Cardiac muscle cell (in vitro differentiated cells and primary cell): ENCODE results near the gene CALCR. TPM values are rescaled to one million over a fixed set of nuclear protein-coding genes. Genes with fewer than 3 reads are reported as not detected.
"Not testable (repeated sequence)": the region's sequence is repeated elsewhere in the genome, so short reads cannot be mapped to it uniquely, and the experiment has no call there.

Experiments used
- DNase-seq, 2 donors: peaks; one replicate each; pipeline versions ENCODE4 v3.0.0 to v3.0.0-alpha.2; 2010 to 2017; ENCODE audit warnings: low read depth in 1 of 2, low spot score in 1 of 2
- H3K27ac ChIP-seq: fragments of 200-600 bp; sonication (generic); 2 replicates; pipeline ENCODE4 v1.5.1; 2016
- H3K27me3 ChIP-seq: fragments of 200-600 bp; sonication (generic); 2 replicates; pipeline ENCODE4 v1.6.0; 2016; ENCODE audit warnings: control low read depth
- H3K36me3 ChIP-seq: fragments of 200-600 bp; sonication (generic); 2 replicates; pipeline ENCODE4 v1.5.1; 2016; ENCODE audit warnings: control low read depth
- H3K4me1 ChIP-seq: fragments of 200-600 bp; sonication (generic); 2 replicates; pipeline ENCODE4 v1.8.1; 2017; ENCODE audit warnings: low read depth, mild to moderate bottlenecking, mixed run types
- H3K4me3 ChIP-seq: fragments of 200-600 bp; sonication (generic); 2 replicates; pipeline ENCODE4 v1.5.1; 2016; ENCODE audit warnings: mild to moderate bottlenecking
- H3K9me3 ChIP-seq: fragments of 200-600 bp; sonication (generic); 2 replicates; pipeline ENCODE4 v1.5.1; 2017; ENCODE audit warnings: low read depth, mild to moderate bottlenecking, control low read depth
- polyA plus RNA-seq: library from polyadenylated mRNA; unstranded; fragments of >200 nt; fragmentation: Nextera tagmentation; extraction: Ambion mirVana; gene quantifications from 2 replicates; pipeline ENCODE4 v1.2.1, GENCODE V29; 2016
- total RNA-seq: library from RNA; depleted of rRNA; stranded (reverse); fragments of >200 nt; gene quantifications from 2 replicates; pipeline ENCODE4 v1.2.3, GENCODE V29; 2016
- TF ChIP-seq, protein P1 (sequence below): IDR thresholded peaks from 2 replicates; pipeline ENCODE4 v1.5.1; 2012; ENCODE audit warnings: low read depth, mild to moderate bottlenecking, low read length

Gene CALCR
- total and polyA plus RNA-seq, 2 experiments from 2014 or later: not detected

DNA sequence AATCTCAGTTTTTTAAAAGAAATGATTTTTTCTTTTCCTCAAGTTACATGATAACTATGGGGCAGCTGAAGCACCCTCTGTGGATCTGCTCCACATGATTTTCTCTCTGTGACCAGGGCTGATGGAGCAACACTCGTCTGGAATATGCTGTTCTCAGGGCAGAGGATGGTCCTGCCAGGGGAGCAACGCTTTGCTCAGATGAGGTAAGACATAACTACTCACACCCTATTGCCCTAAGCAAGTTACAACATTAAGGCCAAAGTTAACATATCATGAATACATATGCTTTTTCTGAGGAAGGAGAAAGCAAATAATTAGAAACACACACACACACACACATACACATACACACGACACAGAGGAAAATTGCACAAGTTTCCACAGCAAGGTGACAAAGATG, 71.4 kb downstream of the CALCR start:
- Histone ChIP-seq H3K27ac (no peak overlapping the region), H3K4me3 (no peak overlapping the region), H3K36me3 (no peaks in the 10 kb centered on the region), H3K4me1 (no peaks in the 10 kb centered on the region), H3K27me3 (no peaks in the 10 kb centered on the region), H3K9me3 (no peaks in the 10 kb centered on the region)
- TF ChIP-seq, protein P1, sequence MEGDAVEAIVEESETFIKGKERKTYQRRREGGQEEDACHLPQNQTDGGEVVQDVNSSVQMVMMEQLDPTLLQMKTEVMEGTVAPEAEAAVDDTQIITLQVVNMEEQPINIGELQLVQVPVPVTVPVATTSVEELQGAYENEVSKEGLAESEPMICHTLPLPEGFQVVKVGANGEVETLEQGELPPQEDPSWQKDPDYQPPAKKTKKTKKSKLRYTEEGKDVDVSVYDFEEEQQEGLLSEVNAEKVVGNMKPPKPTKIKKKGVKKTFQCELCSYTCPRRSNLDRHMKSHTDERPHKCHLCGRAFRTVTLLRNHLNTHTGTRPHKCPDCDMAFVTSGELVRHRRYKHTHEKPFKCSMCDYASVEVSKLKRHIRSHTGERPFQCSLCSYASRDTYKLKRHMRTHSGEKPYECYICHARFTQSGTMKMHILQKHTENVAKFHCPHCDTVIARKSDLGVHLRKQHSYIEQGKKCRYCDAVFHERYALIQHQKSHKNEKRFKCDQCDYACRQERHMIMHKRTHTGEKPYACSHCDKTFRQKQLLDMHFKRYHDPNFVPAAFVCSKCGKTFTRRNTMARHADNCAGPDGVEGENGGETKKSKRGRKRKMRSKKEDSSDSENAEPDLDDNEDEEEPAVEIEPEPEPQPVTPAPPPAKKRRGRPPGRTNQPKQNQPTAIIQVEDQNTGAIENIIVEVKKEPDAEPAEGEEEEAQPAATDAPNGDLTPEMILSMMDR: no peak
- no peak for DNase-seq

DNA sequence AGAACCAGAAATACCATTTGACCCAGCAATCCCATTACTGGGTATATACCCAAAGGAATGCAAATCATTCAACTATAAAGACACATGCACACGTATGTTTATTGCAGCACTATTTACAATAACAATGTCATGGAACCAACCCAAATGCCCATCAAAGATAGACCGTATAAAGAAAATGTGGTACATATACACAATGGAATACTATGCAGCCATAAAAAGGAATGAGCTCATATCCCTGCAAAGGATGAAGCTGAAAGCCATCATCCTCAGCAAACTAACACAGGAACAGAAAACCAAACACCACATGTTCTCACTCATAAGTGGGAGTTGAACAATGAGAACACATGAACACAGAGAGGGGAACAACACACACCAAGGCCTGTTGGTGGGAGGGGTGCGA, 82.7 kb downstream of the CALCR start:
- H3K36me3 ChIP-seq, DNase-seq, H3K27me3 ChIP-seq, H3K27ac ChIP-seq, H3K4me1 ChIP-seq, H3K4me3 ChIP-seq, H3K9me3 ChIP-seq: not testable (repeated sequence)

DNA sequence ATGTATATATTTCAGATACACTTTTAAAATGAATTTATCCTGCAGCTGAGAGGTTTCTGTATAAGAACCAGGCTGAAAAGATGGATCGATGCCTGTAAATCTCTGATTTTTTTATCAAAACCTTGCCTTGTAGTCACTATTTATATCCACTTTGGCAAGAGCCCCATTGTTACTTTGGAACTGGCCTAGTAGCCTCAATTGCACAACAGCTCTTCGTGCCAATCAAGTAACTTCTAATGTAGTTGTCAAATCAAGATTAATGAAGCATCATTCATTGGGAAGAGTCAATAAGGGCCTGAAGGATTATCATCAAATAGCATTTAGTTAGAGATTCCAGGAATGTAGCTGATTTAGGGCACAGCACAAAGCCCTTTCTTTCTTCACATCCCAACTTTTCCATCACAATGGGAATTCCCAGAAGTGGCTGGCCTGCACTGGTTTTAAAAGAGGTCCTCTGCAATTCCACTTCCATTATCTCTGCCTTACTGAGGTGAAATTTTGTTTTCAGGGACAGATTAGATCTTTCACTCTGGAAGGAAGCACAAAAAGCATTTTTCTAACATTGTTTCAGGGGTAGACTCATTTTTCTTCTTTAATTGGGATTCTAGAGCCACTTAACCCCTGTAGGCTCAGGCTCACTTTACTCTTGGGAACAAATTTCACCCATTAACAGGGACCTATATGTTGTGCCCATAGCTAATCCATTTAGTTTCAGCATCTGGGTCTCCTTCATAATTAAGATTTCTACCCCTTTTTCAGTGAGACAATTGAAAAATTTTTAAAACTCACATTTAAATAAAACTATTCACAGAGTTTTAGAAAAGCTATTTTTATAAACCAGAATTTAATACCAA, 97.8 kb downstream of the CALCR start:
- Histone ChIP-seq H3K4me1 (no peaks in the 10 kb centered on the region), H3K27me3 (no peaks in the 10 kb centered on the region), H3K27ac (no peak overlapping the region), H3K36me3 (no peaks in the 10 kb centered on the region), H3K4me3 (no peak overlapping the region), H3K9me3 (no peaks in the 10 kb centered on the region)
- TF ChIP-seq, protein P1: no peak
- DNase-seq: no peak

GRCh38 chr7:93475811-93476210, 98.7 kb downstream of the CALCR start:
- no peak overlapping the region for H3K27ac ChIP-seq
- TF ChIP-seq, protein P1: no peak
- DNase-seq: no peak
- no peaks in the 10 kb centered on the region for H3K27me3 ChIP-seq
- no peak overlapping the region for H3K4me3 ChIP-seq
- no peaks in the 10 kb centered on the region for H3K4me1 ChIP-seq
- H3K36me3 ChIP-seq: no peaks in the 10 kb centered on the region
- no peaks in the 10 kb centered on the region for H3K9me3 ChIP-seq

GRCh38 chr7:93471456-93471855, 103.1 kb downstream of the CALCR start:
- Histone ChIP-seq H3K4me1 (no peaks in the 10 kb centered on the region), H3K9me3 (no peaks in the 10 kb centered on the region), H3K27me3 (no peaks in the 10 kb centered on the region), H3K4me3 (no peak overlapping the region), H3K27ac (no peak overlapping the region), H3K36me3 (no peaks in the 10 kb centered on the region)
- DNase-seq: no peak
- TF ChIP-seq, protein P1: no peak

- H3K4me3 ChIP-seq: no peak overlapping the region
- H3K4me1 ChIP-seq: no peaks in the 10 kb centered on the region
- no peaks in the 10 kb centered on the region for H3K9me3 ChIP-seq
- H3K36me3 ChIP-seq: no peaks in the 10 kb centered on the region
- H3K27ac ChIP-seq: no peak overlapping the region
- TF ChIP-seq, protein P1: no peak
- H3K27me3 ChIP-seq: no peaks in the 10 kb centered on the region
- DNase-seq: no peak
Observed at GRCh38 chr7:93463764-93464163, 110.8 kb downstream of the CALCR start.
